GM20431 (cell line): Measurements from ENCODE around the gene IFT25.
"Not testable (repeated sequence)": the region's sequence is repeated elsewhere in the genome, so short reads cannot be mapped to it uniquely, and the experiment has no call there.

ENCODE experiments used
- in situ Hi-C: fragments of 300-500 bp; cut with MseI, MboI; formaldehyde crosslinking; loops from one replicate; pipeline ENCODE4 v1.15.0; 2020; ENCODE audit warnings: low sequenced_read_pairs; ENCODE audit not compliant: unreplicated experiment

IFT25 gene

GRCh38 chr1:53945433-53946251 lies at the start of gene IFT25:
IFT25 (minus strand) TSS chr1:53945699; CDS start chr1:53940082, 5,617 bp downstream.
- in situ Hi-C loops: no loop called here

- in situ Hi-C loops: not testable (repeated sequence)
Observed at GRCh38 chr1:53994516-53994915, 49.0 kb upstream of the IFT25 start.

- in situ Hi-C loops: no loop called here
Observed at GRCh38 chr1:53992085-53992874, 46.8 kb upstream of the IFT25 start.

GRCh38 chr1:53987880-53988279 lies 42.4 kb upstream of the IFT25 start:
- in situ Hi-C loops: no loop called here

- in situ Hi-C loops: no loop called here
Observed at GRCh38 chr1:53986458-53986857, 41.0 kb upstream of the IFT25 start.

GRCh38 chr1:53984726-53985125 lies 39.2 kb upstream of the IFT25 start:
- in situ Hi-C loops: no loop called here

GRCh38 chr1:53982763-53983104 lies 37.2 kb upstream of the IFT25 start:
- in situ Hi-C loops: no loop called here

GRCh38 chr1:53982034-53982762 lies 36.7 kb upstream of the IFT25 start:
- in situ Hi-C loops: no loop called here

- in situ Hi-C loops: no loop called here
Observed at GRCh38 chr1:53981220-53981619, 35.7 kb upstream of the IFT25 start.

- in situ Hi-C loops: no loop called here
Observed at GRCh38 chr1:53979712-53980450, 34.4 kb upstream of the IFT25 start.

- in situ Hi-C loops: no loop called here
Observed at GRCh38 chr1:53975861-53976260, 30.4 kb upstream of the IFT25 start.

GRCh38 chr1:53971718-53972117 lies 26.2 kb upstream of the IFT25 start:
- in situ Hi-C loops: no loop called here

- in situ Hi-C loops: not testable (repeated sequence)
Observed at GRCh38 chr1:53969323-53969722, 23.8 kb upstream of the IFT25 start.

GRCh38 chr1:53968125-53968513 lies 22.6 kb upstream of the IFT25 start:
- in situ Hi-C loops: no loop called here

GRCh38 chr1:53967409-53968124 lies 22.1 kb upstream of the IFT25 start:
- in situ Hi-C loops: no loop called here

GRCh38 chr1:53966794-53967193 lies 21.3 kb upstream of the IFT25 start:
- in situ Hi-C loops: no loop called here

- in situ Hi-C loops: no loop called here
Observed at GRCh38 chr1:53964109-53964508, 18.6 kb upstream of the IFT25 start.

- in situ Hi-C loops: no loop called here
Observed at GRCh38 chr1:53963460-53963859, 18.0 kb upstream of the IFT25 start.

GRCh38 chr1:53962395-53962794 lies 16.9 kb upstream of the IFT25 start:
- in situ Hi-C loops: no loop called here
